ENCODE measurements around the gene RYR3. TPM values are rescaled to one million over a fixed set of nuclear protein-coding genes. Genes with fewer than 3 reads are reported as not detected.

The RYR3 gene
- total and polyA plus RNA-seq, 4 donors, result 0.09 to 1.4 (median 0.47) TPM

DNA sequence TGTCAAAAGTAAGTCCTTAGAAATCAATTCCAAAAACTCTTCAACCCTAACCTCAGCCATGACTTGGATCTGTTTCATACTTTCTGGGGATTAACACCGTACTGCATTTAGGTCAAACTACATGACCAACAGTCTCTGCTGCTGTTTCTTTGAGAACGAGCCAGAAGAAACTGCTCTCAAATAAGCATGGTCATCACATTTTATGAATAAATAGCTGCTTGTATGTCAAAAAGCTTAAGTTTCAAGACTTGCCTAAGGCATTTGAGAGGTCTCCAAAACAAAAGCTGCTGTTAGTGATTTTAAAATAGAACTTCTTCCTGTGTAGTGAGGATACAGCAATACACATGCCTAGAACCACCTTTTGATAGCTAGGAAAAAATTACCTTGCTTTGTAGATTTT lies 491.2 kb downstream of the RYR3 start:
- Histone ChIP-seq H3K4me1 (ENCODE audit: control insufficient read depth in 5 of 5, insufficient read depth in 5 of 5, low read length in 5 of 5) (peaks cover 0 to 49% (median 0%) of the 10 kb centered on the region in 5 donors), H3K4me3 (no peak overlapping the region), H3K36me3 (ENCODE audit: control insufficient read depth in 4 of 4, insufficient read depth in 4 of 4, low read length in 4 of 4) (no peaks in the 10 kb centered on the region), H3K9me3 (ENCODE audit: control insufficient read depth in 4 of 4, insufficient read depth in 3 of 4, low read length in 3 of 4) (no peaks in the 10 kb centered on the region), H3K27ac (ENCODE audit: low read depth in 1 of 2, low read length in 1 of 2) (no peak overlapping the region), H3K27me3 (ENCODE audit: control insufficient read depth in 3 of 3, insufficient read depth in 3 of 3, low read length in 2 of 3) (no peaks in the 10 kb centered on the region), H3K9ac (ENCODE audit: insufficient read depth in 1 of 2, low read length in 2 of 2) (no peak overlapping the region)
- TF ChIP-seq CTCF (IDR thresholded peaks at IDR 0.05; ENCODE audit: control extremely low read depth, extremely low read depth), result no peak
- peak in 2 of 3 donors; percentile 86 to 87 for DNase-seq
- 68 to 70% methylated on average over 2 of the region's 2 CpGs for WGBS, 2 donors
- ATAC-seq (ENCODE audit: insufficient read depth, low FRiP score), result no peak

DNA sequence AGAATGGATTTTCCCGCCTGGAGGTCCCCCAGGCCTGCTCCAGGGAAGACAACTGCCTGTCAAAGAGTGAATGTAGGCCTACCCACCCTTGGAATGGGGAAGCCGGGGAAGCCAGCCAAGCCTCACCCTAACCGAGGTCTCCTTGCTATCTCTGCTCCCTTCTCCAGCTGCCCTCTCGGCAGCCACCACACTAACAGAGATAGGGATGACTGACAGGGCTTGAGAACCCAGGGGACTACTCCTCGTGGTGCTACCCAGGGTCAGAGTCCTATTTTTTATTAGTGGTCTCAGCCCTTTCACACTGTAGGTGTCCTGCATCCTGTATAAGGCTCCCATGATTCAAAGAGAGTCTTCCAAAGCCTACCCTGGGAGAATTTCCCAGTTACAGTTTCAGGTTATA lies 496.9 kb downstream of the RYR3 start:
- no peak for TF ChIP-seq CTCF (IDR thresholded peaks at IDR 0.05; ENCODE audit: control extremely low read depth, extremely low read depth)
- 79 to 81% methylated on average over 5 of the region's 5 CpGs for WGBS, 2 donors
- no peaks in the 10 kb centered on the region for H3K36me3 ChIP-seq (ENCODE audit: control insufficient read depth in 4 of 4, insufficient read depth in 4 of 4, low read length in 4 of 4)
- H3K4me1 ChIP-seq (ENCODE audit: control insufficient read depth in 5 of 5, insufficient read depth in 5 of 5, low read length in 5 of 5), result peaks cover 0 to 14% (median 1%) of the 10 kb centered on the region in 5 donors
- H3K9me3 ChIP-seq (ENCODE audit: control insufficient read depth in 4 of 4, insufficient read depth in 3 of 4, low read length in 3 of 4), result peaks cover 0 to 10% (median 0%) of the 10 kb centered on the region in 4 donors
- H3K27ac ChIP-seq (ENCODE audit: low read depth in 1 of 2, low read length in 1 of 2), result no peak overlapping the region
- no peak for DNase-seq
- H3K9ac ChIP-seq (ENCODE audit: insufficient read depth in 1 of 2, low read length in 2 of 2), result no peak overlapping the region
- H3K4me3 ChIP-seq, result no peak overlapping the region
- no peaks in the 10 kb centered on the region for H3K27me3 ChIP-seq (ENCODE audit: control insufficient read depth in 3 of 3, insufficient read depth in 3 of 3, low read length in 2 of 3)
- no peak for ATAC-seq (ENCODE audit: insufficient read depth, low FRiP score)

GRCh38 chr15:33808720-33809457 lies 498.1 kb downstream of the RYR3 start:
- H3K27me3 ChIP-seq (ENCODE audit: control insufficient read depth in 3 of 3, insufficient read depth in 3 of 3, low read length in 2 of 3), result no peaks in the 10 kb centered on the region
- peaks cover 0 to 9% (median 0%) of the 10 kb centered on the region in 5 donors for H3K4me1 ChIP-seq (ENCODE audit: control insufficient read depth in 5 of 5, insufficient read depth in 5 of 5, low read length in 5 of 5)
- WGBS, 2 donors, result 68 to 69% methylated on average over 10 of the region's 10 CpGs
- H3K9me3 ChIP-seq (ENCODE audit: control insufficient read depth in 4 of 4, insufficient read depth in 3 of 4, low read length in 3 of 4), result peaks cover 0 to 10% (median 0%) of the 10 kb centered on the region in 4 donors
- no peak for ATAC-seq (ENCODE audit: insufficient read depth, low FRiP score)
- no peak for TF ChIP-seq CTCF (IDR thresholded peaks at IDR 0.05; ENCODE audit: control extremely low read depth, extremely low read depth)
- H3K9ac ChIP-seq (ENCODE audit: insufficient read depth in 1 of 2, low read length in 2 of 2), result no peak overlapping the region
- no peak overlapping the region for H3K27ac ChIP-seq (ENCODE audit: low read depth in 1 of 2, low read length in 1 of 2)
- no peak overlapping the region for H3K4me3 ChIP-seq
- DNase-seq, result peak in 1 of 3 donors; percentile 18
- no peaks in the 10 kb centered on the region for H3K36me3 ChIP-seq (ENCODE audit: control insufficient read depth in 4 of 4, insufficient read depth in 4 of 4, low read length in 4 of 4)

Data from lung (tissue), 12 donors.